HG03432 (cell line): ENCODE measurements around the gene KIAA0408.

ENCODE experiments used
- ATAC-seq: cut with Tn5 transposase; IDR thresholded peaks from one replicate; pipeline ENCODE4 v1.9.1; 2021; ENCODE audit warnings: mild to moderate bottlenecking, moderate library complexity; ENCODE audit not compliant: unreplicated experiment

The KIAA0408 gene

DNA sequence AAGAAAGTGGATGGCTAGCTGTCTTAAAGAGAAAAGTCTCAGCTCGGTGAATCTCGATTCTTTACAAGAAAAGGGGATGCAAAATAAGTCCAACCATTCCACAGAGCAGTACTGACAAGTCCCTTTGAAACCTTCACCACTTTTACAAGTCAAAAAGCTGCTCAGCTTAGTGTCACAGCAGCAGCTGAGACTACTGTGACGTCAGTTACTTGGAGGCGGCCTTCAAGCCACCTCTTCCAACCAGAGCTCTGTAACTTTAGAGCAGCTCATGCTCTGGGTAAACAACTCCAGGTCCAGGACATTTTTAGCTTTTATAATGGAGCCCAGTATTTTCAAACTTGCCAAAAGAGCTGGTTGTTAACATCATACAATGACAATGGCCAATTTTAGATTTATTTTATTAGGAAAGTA is at the start of gene KIAA0408:
Gene KIAA0408 (minus strand): TSS at position 159 of the 411 bp plus-strand sequence. CDS start 5,408 bp downstream, outside the sequence.
- no peak for ATAC-seq

DNA sequence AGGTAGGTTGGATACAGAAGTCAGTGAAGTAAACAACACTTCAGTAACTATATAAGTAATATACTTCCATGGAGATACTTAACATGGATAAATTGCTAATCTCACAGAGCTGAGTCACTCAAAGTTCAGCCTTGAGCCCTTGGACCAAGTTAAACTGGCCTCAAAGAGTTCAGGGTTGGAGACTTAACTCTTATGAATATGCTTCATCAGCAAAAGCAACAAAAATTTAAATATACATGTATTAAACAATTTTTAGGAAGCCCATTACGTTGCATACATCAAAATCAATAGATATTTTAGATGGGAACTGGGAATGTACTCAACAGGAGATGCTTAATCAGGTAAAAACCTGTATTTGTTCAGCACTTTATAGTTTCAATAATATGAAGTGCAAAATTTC is 47.7 kb upstream of the KIAA0408 start:
- ATAC-seq, result no peak

DNA sequence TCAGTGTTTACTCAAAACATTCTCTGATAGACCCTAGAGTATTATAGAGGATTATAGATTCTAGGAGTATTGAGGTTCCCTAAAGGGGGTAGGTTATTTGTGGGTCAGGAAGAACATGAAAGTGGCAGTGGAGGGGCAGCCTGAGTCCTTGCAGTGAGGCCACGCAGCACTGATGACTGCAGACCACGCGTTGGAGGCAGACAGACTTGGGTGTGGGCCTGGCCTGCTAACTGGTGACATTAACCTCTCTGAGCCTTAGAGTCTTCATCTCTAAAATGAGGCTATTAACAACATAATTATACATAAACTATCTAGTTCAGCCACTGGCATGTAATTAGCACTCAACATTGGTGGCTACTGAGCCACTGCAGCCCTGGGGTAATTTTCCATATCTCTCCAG is 43.8 kb upstream of the KIAA0408 start:
- ATAC-seq, result no peak

DNA sequence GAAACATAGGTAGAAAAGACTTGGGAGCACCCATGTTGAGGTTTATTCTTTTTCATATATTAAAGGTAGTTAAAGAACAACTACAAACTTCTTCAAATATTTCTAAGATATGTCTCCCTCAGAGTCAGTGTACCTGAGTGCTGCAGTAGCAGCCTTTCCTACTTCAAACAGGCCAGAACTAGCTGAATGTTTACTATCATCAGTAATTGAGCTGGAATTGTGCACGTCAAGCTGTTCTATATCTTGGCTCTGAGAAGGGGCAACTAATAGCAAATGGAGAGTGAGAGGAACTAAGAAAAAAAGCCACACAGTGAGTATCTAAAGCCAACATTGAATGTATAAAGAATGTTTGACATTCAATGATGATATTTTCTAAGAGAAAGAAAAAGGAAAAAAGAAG is 38.2 kb upstream of the KIAA0408 start:
- ATAC-seq, result no peak

DNA sequence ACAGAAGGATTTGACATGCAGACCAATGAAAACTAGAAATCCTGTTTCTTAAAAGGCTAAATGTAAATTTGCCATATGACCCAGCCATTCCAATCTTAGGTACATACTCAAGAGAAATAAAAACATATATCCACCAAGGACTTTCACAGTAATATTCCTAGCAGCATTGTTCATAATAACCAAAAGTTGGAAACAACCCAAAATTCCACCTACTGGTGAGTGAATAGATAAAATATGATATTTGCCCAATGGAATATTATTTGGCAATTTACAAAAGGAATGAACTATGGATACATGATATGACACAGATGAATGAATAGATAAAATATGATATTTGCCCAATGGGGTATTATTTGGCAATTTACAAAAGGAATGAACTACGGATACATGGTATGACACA is 37.3 kb upstream of the KIAA0408 start:
- no peak for ATAC-seq

DNA sequence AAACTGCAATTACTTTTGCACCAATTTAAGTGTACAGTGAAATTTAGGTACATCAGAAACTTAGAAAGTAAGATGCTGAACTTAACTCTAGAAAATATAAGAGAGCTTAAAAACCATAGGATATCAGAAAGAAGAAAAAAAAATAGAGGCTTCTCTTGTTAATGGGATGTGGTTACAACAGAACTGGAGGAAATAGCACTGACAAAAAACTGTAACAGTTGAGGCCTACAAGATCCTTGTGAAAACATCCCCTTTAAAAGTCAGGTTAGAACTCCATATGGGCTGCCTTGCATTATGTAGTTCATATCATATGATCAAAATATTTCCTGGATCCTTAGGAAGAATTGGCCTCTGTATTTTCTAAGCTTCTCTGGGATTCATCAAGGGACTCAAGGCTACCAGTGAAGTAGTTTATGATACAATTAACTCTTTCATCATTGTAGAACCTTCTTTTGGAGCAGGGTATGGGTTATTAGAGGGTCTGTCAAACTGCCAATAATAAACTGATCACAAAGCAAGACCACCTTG is 35.1 kb upstream of the KIAA0408 start:
- no peak for ATAC-seq

DNA sequence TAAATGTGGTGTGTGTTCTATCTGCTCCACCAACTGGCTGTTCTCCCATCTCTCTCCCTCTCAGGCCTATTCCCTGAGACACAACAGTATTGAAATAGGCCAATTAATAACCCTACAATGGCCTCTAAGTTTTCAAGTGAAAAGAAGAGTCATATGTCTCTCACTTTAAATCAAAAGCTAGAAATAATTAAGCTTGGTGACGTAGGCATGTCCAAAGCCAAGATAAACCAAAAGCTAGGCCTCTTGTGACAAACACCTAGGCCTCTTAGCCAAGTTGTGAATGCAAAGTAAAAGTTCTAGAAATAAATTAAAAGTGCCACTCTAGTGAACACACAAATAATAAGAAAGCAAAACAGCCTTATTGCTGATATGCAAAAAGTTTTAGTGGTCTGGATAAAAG is 30.1 kb upstream of the KIAA0408 start:
- no peak for ATAC-seq

DNA sequence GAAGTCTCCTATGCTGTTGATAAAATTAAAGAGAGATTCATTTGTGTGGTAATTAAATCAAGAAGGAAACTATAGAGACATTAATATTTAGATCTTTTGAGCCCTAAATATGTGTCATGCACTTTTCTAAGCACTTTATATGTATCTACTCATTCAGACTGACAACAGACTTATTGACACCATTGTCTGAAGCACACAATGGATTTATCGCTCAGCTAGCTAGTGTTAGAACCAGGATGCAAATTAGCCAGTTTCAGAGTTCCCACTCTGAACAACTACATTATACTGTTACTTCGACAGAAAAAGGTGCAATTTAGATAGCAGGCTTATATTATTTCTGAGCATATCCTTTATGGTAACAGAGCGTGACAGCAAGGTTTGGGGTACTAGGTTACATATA is 27.7 kb upstream of the KIAA0408 start:
- ATAC-seq, result no peak

DNA sequence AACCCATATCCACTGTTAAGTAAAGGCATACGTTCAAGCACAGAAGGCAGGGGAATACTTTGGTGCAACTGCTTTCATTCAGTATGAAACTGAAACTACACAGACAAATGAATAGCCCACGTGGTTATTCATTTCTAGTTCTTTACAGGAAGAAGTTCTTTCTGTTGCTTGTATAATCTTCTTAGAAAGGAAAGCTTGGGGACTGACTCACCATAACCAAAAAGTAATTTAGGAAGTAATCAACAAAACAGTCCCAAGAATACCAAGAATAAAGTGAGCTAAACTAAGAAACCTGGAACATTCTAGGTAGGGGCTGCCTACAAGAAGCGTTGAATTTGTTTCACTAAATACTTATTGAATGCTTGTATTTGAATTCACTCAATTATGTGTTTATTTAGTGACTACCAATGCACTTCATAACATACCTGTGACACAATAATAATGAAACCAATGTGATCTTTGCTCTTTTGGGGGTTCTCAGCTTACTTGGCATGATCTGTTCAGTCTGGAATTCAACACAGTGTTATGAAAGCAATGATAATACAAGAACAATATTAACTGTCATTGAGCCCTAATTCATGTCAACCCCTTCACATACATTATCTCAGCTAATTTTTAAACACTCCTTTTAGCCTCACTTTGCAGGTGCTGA is 25.1 kb upstream of the KIAA0408 start:
- ATAC-seq, result peak; percentile 99

DNA sequence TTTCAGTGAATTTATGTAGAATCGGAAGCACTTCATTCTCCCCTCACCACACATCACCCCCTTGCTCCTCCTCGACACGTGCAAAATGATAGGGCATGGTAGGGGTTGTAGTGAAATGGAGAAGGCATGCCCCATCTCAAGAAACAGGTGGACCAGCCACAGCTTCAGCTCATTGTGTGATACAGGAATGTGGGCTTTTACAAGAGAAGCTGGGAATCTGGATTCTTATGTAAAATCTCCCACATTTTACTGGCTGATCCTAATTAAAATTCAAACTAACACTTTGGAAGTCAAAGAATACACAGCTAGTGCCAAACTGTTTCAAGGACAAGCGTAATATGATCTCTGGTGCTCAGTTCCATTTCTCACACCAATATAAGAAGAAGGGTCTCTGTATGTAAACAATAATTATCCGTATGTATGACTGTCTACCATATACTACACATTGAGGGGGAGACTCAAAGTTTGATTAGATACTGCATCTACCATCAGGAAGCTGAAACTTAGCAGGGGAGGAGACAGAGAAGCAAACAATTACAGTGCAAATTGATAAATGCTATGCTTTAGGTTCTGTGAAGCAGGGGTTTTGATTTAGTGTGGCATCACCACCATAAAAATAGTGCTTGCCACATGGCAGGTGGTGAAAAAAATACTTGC is 24.3 kb upstream of the KIAA0408 start:
- ATAC-seq, result peak; percentile 26

DNA sequence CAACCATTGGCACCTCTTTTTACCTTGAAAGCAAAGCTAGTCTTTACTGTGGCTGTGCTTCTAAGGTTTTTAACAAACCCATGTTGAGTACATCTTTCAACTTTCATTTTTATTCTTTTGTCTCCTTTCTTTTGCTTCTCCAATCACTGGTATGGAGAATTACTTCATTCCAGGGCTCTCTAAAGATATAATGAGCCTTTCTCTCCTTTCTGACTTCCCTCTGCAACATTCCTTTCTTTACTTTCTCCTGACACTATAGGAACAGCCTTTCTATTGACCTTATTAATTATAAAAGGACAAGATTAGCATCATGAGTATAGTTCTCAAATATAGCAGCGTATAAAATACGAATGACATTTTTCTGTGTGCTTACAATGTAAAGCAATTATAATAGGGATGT is 23.1 kb upstream of the KIAA0408 start:
- ATAC-seq, result no peak

DNA sequence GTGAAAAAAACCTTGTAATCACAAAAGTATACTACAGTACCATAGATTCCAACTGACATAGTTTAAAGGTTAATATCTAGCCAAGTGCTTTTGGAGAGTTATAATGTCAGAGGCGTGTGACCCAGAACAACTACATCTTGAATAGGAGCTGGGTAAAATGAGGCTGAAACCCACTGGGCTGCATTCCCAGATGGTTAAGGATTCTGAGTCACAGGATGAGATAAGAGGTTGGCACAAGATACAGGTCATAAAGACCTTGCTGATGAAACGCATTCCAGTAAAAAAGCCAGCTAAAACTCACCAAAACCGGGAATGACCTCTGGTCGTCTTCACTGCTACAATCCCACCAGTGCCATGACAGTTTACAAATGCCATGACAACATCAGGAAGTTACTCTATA is 22.4 kb upstream of the KIAA0408 start:
- ATAC-seq, result no peak

DNA sequence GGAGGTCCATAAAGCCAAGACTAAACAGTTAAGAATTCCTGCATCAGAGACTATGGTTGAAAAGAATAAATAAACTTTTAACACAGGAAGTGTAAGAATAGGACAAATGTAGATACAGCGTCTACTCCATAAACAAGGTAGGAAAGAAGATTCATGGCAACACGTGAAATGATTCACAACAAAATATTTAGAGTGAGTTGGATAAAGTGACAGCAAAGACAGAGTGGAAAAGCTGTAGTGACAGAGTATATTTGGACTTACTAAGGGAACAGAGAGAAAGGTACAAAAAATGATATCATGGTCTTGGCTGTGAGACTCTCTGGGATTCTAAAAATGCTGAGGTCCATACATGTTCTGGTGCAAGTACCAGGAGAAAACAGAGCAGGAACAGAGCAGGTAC is 21.9 kb upstream of the KIAA0408 start:
- no peak for ATAC-seq

DNA sequence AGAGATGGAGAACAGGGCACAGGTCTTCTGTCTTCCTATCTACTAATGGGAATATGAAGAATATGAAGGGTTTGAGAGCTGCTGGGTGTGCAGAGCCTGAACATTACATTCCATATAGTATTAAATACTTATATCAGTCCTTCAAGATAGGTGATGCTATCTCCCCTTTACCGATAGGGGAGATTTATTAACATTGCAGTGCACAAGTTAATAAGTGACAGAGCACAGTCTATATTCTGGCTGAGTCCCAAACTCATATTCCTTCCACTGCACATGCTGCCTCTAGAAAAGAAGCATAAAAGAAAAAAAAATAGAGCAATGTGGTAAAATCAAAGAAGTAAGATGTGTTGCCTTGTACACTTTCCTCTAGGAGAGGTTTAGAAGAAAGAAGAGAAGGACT is 18.5 kb upstream of the KIAA0408 start:
- no peak for ATAC-seq

DNA sequence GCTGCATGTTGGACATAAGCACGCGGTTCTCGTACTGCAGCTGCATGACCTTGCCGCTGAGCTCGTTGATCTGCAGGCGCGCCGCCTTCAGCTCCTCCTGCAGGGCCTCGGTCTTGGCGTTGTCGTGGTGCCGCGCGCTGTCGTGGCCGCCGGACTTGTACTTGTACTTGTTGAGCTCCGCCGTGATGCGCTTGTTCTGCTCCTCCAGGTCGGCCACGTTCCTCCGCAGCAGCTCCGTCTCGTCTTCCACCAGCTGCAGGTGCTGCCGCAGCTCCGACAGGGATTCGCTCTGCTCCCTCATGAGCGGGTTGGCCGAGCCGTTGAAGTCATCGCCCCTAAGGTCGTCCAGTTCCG is 16.6 kb upstream of the KIAA0408 start:
- ATAC-seq, result no peak

DNA sequence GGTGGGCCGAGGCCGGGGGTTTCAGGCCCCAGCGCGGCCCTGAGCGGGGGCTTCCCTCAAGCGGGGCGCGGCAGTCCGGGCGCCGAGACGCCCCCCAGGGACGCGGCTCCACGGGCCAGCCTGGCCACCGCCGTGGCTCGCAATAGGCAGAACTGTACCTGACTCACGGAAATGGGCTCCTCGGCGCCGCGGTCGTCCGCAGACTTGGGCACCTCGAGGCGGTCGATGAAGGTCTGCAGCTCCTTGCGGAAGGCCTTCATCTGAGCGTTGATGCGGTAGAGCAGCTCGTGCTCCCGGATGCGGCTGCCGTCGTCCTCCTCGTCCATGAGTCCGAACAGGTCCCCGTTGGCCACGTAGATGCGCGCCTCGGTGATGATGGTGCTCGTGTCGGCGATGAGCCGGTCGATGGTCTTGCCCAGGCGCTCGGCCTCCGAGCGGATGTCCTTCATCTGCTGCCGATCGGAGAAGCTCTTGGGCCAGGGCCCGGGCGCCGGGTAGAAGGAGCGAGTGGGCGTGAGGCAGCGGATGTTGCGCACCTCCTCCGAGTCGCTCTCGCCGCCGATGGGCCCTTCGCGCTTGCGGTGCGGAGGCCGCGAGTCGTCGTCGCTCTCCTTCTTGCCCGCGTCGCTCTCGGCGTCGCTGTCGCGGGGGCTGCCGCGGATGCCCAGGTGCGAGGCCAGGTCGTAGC is 16.1 kb upstream of the KIAA0408 start:
- no peak for ATAC-seq

DNA sequence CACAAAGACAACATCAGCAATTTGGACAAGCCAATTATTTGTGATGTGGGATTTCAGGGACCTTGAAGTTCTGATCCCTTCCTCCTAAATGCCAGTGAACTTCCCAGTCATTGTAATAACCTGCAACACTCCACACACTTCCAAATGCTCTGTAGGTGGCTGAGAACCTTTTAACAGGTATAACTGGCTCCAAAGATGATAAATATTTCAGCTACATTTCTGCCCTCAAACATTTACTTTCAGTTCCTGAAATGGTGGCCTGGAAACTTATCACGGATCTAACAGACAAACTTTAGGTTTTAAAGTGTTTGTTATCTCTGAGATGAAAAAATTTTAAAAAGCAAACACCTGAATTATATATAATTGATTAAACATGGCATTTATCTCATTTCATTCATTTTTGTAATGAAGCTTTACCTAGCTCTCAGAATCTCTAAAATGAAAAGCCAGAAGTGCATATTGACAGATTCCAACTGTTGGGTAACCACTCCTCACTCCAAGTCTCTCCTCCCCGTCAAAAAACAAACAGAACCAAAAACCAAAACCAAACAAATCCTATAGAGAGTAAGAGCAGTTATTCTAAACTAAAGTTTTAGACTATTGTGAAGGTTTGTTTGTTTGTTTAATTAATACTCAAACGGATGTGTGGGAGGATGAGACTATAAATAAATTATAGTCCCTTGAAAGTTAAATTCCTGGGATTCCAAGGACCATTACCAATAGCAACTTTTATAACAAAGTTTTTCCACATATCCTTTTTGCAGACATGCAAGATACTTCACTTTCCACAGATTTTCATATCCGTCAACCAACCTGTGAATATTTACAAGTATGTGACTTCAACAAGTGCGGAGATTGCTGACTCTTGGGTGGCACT is 12.4 kb upstream of the KIAA0408 start:
- ATAC-seq, result peak; percentile 60

DNA sequence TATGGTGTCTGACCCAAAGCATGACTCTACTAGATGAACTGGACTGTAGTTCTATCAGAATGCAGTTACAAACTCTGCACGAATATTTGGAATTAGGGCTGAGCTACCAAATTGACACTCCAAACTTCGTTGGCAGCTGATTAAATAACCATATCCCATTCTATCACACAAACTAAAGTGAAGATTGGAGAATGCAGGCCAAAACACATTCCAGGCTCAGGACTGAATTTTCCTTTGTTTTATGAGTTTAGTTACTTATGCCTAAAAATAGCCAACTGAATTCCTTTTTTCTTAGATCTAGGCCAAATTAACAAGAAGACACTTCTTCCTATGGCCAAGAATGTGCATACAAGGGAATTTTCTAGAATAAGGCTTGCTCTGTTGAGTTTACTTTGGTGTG is 9.7 kb upstream of the KIAA0408 start:
- no peak for ATAC-seq

DNA sequence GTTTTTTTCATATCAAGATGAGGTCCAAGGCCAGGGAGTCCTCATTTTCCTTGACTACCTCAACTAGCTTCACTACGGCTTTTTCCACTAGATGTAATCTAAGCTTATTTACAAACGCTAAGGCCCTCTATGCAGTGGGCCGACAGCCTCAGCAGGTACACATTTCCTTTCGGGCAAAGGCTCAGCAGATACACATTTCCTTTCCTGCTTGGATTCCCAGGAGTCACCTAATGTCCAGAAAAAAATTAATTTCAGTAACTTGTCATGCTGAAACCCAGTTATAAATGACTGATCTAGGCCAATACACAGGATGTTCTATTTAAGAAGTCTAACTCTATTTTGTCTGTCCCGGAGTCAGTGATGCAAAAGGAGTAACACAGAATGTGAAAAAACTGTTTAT is 7.2 kb upstream of the KIAA0408 start:
- ATAC-seq, result no peak

DNA sequence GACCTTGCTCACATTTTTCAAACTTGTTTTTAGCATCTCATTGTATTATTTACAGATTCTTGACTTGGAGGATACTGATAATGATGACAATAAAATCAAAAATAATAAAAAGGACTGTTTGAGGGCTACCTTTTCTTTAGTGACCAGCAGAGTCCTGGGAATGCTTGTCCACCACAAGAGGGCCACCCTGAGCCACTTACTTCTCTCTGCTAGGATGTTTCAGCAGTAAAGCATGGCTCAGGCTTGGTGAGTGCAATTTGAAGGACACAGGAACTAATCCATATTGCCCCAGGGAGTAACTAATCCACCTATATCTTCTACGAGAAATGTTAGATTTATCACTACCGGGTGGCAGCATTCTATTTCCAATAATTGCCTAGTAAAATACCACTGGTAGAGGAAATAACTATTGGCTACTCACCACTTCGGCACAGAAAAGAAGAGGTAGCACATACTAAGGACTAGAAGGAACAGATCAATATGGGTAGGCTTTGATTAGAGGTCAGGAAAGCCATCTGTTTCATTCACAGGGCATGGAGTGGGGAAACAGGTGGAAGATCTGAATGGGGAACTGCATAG is 5.8 kb upstream of the KIAA0408 start:
- peak; percentile 86 for ATAC-seq
